ENCODE measurements around the gene STIM1.

- TF ChIP-seq POLR2A (IDR thresholded peaks at IDR 0.05; ENCODE audit: low read depth, low read length) (no peak), POLR2AphosphoS5 (IDR thresholded peaks at IDR 0.05; ENCODE audit: low read depth, low read length) (no peak), TAF1 (IDR thresholded peaks at IDR 0.05; ENCODE audit: borderline replicate concordance, low read depth, low read length) (no peak)
Measured at GRCh38 chr11:4049006-4049405, 193.5 kb downstream of the STIM1 start.

Measured in GM12892 (cell line).